Natural killer cell (primary cell): ENCODE results near the gene TALDO1. TPM values are rescaled to one million over a fixed set of nuclear protein-coding genes. Genes with fewer than 3 reads are reported as not detected.

Experiments
- ATAC-seq, 3 donors: fragments of 150-1000 bp in 2 of 3; fragments of 200-7000 bp in 1 of 3; cut with Tn5 transposase; 1 replicate in 1 of 3; 2 replicates in 2 of 3; pipeline ENCODE4 v1.10.0; 2021; ENCODE audit warnings: mild to moderate bottlenecking in 2 of 3, moderate library complexity in 2 of 3
- DNase-seq, 2 donors: peaks; one replicate each; pipeline versions ENCODE4 v3.0.0 to v3.0.0-alpha.2; 2013 to 2021; ENCODE audit warnings: mixed read lengths in 1 of 2
- H3K27ac ChIP-seq: one replicate; pipeline ENCODE4 v1.5.1; 2013; ENCODE audit warnings: mild to moderate bottlenecking, low read length
- H3K27me3 ChIP-seq: one replicate; pipeline ENCODE4 v1.6.1; 2013; ENCODE audit warnings: low read length; ENCODE audit not compliant: control insufficient read depth, insufficient read depth
- H3K36me3 ChIP-seq: one replicate; pipeline ENCODE4 v1.6.1; 2013; ENCODE audit warnings: low read length; ENCODE audit not compliant: control insufficient read depth, insufficient read depth
- H3K4me1 ChIP-seq: one replicate; pipeline ENCODE4 v1.6.1; 2013; ENCODE audit warnings: low read length; ENCODE audit not compliant: control insufficient read depth, insufficient read depth
- H3K4me3 ChIP-seq: one replicate; pipeline ENCODE4 v1.5.1; 2013; ENCODE audit warnings: low read length
- H3K9me3 ChIP-seq: one replicate; pipeline ENCODE4 v1.6.1; 2013; ENCODE audit warnings: low read length; ENCODE audit not compliant: control insufficient read depth, insufficient read depth
- H3K27ac Mint-ChIP-seq, 2 donors: one replicate each; pipeline ENCODE4 v1.8.0; 2022; ENCODE audit warnings: mild to moderate bottlenecking in 2 of 2, mixed read lengths in 2 of 2, moderate library complexity in 1 of 2
- H3K27me3 Mint-ChIP-seq, 2 donors: one replicate each; pipeline ENCODE4 v1.8.0; 2022; ENCODE audit warnings: low read depth in 2 of 2, mixed read lengths in 2 of 2
- H3K36me3 Mint-ChIP-seq: one replicate; pipeline ENCODE4 v1.8.0; 2022; ENCODE audit warnings: mixed read lengths
- H3K4me1 Mint-ChIP-seq, 2 donors: one replicate each; pipeline ENCODE4 v1.8.0; 2022; ENCODE audit warnings: mixed read lengths in 2 of 2
- H3K4me3 Mint-ChIP-seq: one replicate; pipeline ENCODE4 v1.8.0; 2022; ENCODE audit warnings: mild to moderate bottlenecking, moderate library complexity, mixed read lengths
- H3K9me3 Mint-ChIP-seq, 2 donors: one replicate each; pipeline ENCODE4 v1.8.0; 2022; ENCODE audit warnings: mixed read lengths in 2 of 2
- CTCF ChIP-seq: fragments of 200-600 bp; IDR thresholded peaks from one replicate; pipeline ENCODE4 v1.8.0; 2022; ENCODE audit warnings: antibody characterized with exemption
- WGBS: methylation state at CpG from one replicate; pipeline ENCODE4 v1.1.7; 2013; ENCODE audit warnings: missing lambda C conversion rate; ENCODE audit not compliant: insufficient coverage; 5-methylcytosine and 5-hydroxymethylcytosine counted together
- intact Hi-C: fragments of 100-400 bp; cut with micrococcal nuclease; formaldehyde crosslinking; loops from one replicate; pipeline ENCODE4 v1.14.2; 2022
- total RNA-seq, 4 donors: library from RNA; stranded (reverse); fragments of 120-200 nt in 1 of 4; gene quantifications; one replicate each; pipeline versions ENCODE4 v1.2.3 to v1.2.4, GENCODE V29; 2013 to 2022

TALDO1 gene
- total RNA-seq, 3 donors from 2014 or later (not counting 1 experiment from before 2014, with no cell fraction given) = 46.1 to 94.8 (median 55.4) TPM

GRCh38 chr11:812390-812789, 65.1 kb downstream of the TALDO1 start:
- no peaks in the 10 kb centered on the region for H3K27me3 ChIP-seq
- no peak for TF ChIP-seq CTCF
- Mint-ChIP-seq H3K36me3 (no peaks in the 10 kb centered on the region), H3K27me3 (no peaks in the 10 kb centered on the region), H3K4me3 (peak overlapping the region; percentile 25), H3K9me3 (no peaks in the 10 kb centered on the region), H3K27ac (no peak overlapping the region), H3K4me1 (peaks cover 22 to 26% of the 10 kb centered on the region in 2 donors)
- intact Hi-C loops = no loop called here
- peaks cover 26% of the 10 kb centered on the region for H3K36me3 ChIP-seq
- H3K4me1 ChIP-seq = peaks cover 29% of the 10 kb centered on the region
- DNase-seq (no peak), ATAC-seq (no peak)
- 91% methylated on average over 3 of the region's 3 CpGs for WGBS
- no peaks in the 10 kb centered on the region for H3K9me3 ChIP-seq
- no peak overlapping the region for H3K27ac ChIP-seq
- H3K4me3 ChIP-seq = no peak overlapping the region

DNA sequence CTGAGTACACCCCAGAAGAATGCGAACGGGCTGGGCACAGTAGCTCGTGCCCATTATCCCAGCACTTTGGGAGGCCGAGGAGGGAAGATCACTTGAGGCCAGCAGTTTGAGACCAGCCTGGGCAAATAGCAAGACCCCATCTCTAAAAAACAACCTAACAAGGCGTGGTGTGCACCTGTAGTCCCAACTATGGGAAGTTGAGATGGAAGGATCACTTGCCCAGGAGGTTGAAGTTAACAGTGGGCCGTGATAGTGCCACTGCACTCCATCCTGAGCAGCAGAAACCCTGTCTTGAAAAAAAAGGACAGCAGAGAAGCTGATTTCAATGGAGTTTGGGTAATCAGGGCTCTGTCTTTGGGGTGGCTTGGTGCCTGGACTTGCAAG, 65.8 kb downstream of the TALDO1 start:
- DNase-seq = no peak
- no peaks in the 10 kb centered on the region for H3K27me3 ChIP-seq
- no peaks in the 10 kb centered on the region for H3K27me3 Mint-ChIP-seq
- H3K9me3 Mint-ChIP-seq = no peaks in the 10 kb centered on the region
- H3K36me3 ChIP-seq = peaks cover 26% of the 10 kb centered on the region
- no peak overlapping the region for H3K27ac Mint-ChIP-seq
- TF ChIP-seq CTCF = no peak
- intact Hi-C loops = no loop called here
- no peak overlapping the region for H3K4me3 ChIP-seq
- no peak overlapping the region for H3K4me3 Mint-ChIP-seq
- H3K36me3 Mint-ChIP-seq = no peaks in the 10 kb centered on the region
- peaks cover 22% of the 10 kb centered on the region in 2 donors for H3K4me1 Mint-ChIP-seq
- no peaks in the 10 kb centered on the region for H3K9me3 ChIP-seq
- ATAC-seq = no peak
- WGBS = 97% methylated on average over 6 of the region's 6 CpGs
- no peak overlapping the region for H3K27ac ChIP-seq
- H3K4me1 ChIP-seq = peaks cover 29% of the 10 kb centered on the region

- ATAC-seq (no peak), DNase-seq (no peak)
- Mint-ChIP-seq H3K4me3 (peak overlapping the region; percentile 1), H3K9me3 (no peaks in the 10 kb centered on the region), H3K36me3 (no peaks in the 10 kb centered on the region), H3K27me3 (no peaks in the 10 kb centered on the region), H3K27ac (no peak overlapping the region), H3K4me1 (peaks cover 19 to 20% of the 10 kb centered on the region in 2 donors)
- intact Hi-C loops = no loop called here
- Histone ChIP-seq H3K4me3 (no peak overlapping the region), H3K9me3 (no peaks in the 10 kb centered on the region), H3K27me3 (no peaks in the 10 kb centered on the region), H3K4me1 (peaks cover 27% of the 10 kb centered on the region), H3K36me3 (peaks cover 26% of the 10 kb centered on the region), H3K27ac (no peak overlapping the region)
- TF ChIP-seq CTCF = no peak
- WGBS = 92% methylated on average over 9 of the region's 9 CpGs
Observed at GRCh38 chr11:813456-814096, 66.3 kb downstream of the TALDO1 start.

Other genes with a start within 250 kb of the TALDO1 start
- gene RNH1, start 240.2 kb upstream of the TALDO1 start, total RNA-seq = 100 to 1,000 TPM; 113 to 120 (median 118) TPM
- 10 to 100 TPM; 27.6 to 35.0 (median 30.6) TPM for gene HRAS, start 211.9 kb upstream of the TALDO1 start, total RNA-seq
- gene LRRC56, start 209.9 kb upstream of the TALDO1 start, total RNA-seq = 1 to 10 TPM; 1.5 to 2.4 (median 2.2) TPM
- 1 to 10 TPM; 3.5 to 5.2 (median 5.0) TPM for gene LMNTD2, start 186.7 kb upstream of the TALDO1 start, total RNA-seq
- 10 to 100 TPM; 19.0 to 21.7 (median 20.0) TPM for gene RASSF7, start 186.5 kb upstream of the TALDO1 start, total RNA-seq
- 10 to 100 TPM; 46.1 to 52.0 (median 46.9) TPM for gene PHRF1, start 171.0 kb upstream of the TALDO1 start, total RNA-seq
- gene IRF7, start 131.5 kb upstream of the TALDO1 start, total RNA-seq = 10 to 100 TPM; 63.3 to 97.3 (median 77.3) TPM
- not detected for gene CDHR5, start 122.5 kb upstream of the TALDO1 start, total RNA-seq
- not detected for gene SCT, start 120.3 kb upstream of the TALDO1 start, total RNA-seq
- 1 to 10 TPM in 1 of 3 donors, under 1 TPM in 2; 0.49 to 1.2 (median 0.61) TPM for gene DRD4, start 110.2 kb upstream of the TALDO1 start, total RNA-seq
- 10 to 100 TPM; 25.9 to 26.9 (median 26.8) TPM for gene DEAF1, start 52.2 kb upstream of the TALDO1 start, total RNA-seq
- gene TMEM80, start 51.6 kb upstream of the TALDO1 start, total RNA-seq = 10 to 100 TPM; 17.8 to 42.1 (median 33.0) TPM
- gene EPS8L2, start 41.2 kb upstream of the TALDO1 start, total RNA-seq = 10 to 100 TPM in 1 of 3 donors, 1 to 10 TPM in 2; 6.9 to 10.9 (median 9.3) TPM
- gene GATD1, start 30.0 kb downstream of the TALDO1 start, total RNA-seq = 10 to 100 TPM; 40.4 to 43.1 (median 42.1) TPM
- not detected for gene CEND1, start 42.6 kb downstream of the TALDO1 start, total RNA-seq
- gene SLC25A22, start 50.8 kb downstream of the TALDO1 start, total RNA-seq = 10 to 100 TPM; 22.8 to 34.6 (median 31.5) TPM
- gene PIDD1, start 57.8 kb downstream of the TALDO1 start, total RNA-seq = 10 to 100 TPM; 24.3 to 30.9 (median 25.2) TPM
- gene RPLP2, start 62.5 kb downstream of the TALDO1 start, total RNA-seq = 1,000 to 10,000 TPM; 1,482 to 1,846 (median 1,534) TPM
- gene PNPLA2, start 71.5 kb downstream of the TALDO1 start, total RNA-seq = 100 to 1,000 TPM; 184 to 218 (median 201) TPM
- 10 to 100 TPM in 1 of 3 donors, 1 to 10 TPM in 2; 3.4 to 10.1 (median 3.8) TPM for gene CRACR2B, start 80.5 kb downstream of the TALDO1 start, total RNA-seq
- 10 to 100 TPM; 40.9 to 68.3 (median 52.9) TPM for gene CD151, start 85.5 kb downstream of the TALDO1 start, total RNA-seq
- 10 to 100 TPM; 48.2 to 63.8 (median 61.2) TPM for gene POLR2L, start 95.1 kb downstream of the TALDO1 start, total RNA-seq
- gene TSPAN4, start 95.4 kb downstream of the TALDO1 start, total RNA-seq = 10 to 100 TPM; 11.2 to 18.6 (median 14.6) TPM
- gene CHID1, start 163.3 kb downstream of the TALDO1 start, total RNA-seq = 10 to 100 TPM; 32.6 to 40.3 (median 33.2) TPM
- gene AP2A2, start 178.4 kb downstream of the TALDO1 start, total RNA-seq = 100 to 1,000 TPM in 1 of 3 donors, 10 to 100 TPM in 2; 57.2 to 120 (median 82.9) TPM